ENCODE results near the gene CILP.

GRCh38 chr15:65194826-65195547, 16.3 kb downstream of the CILP start:
- no peak for TF ChIP-seq TAF1 (IDR thresholded peaks at IDR 0.05; ENCODE audit: borderline replicate concordance, low read depth, low read length)
- no peak for TF ChIP-seq POLR2A (IDR thresholded peaks at IDR 0.05; ENCODE audit: low read depth, low read length)

All from GM12892 (cell line).